DOHH2 (cell line): ENCODE data around the gene PCP4L1.
"Not testable (repeated sequence)": the region's sequence is repeated elsewhere in the genome, so short reads cannot be mapped to it uniquely, and the experiment has no call there.

Source experiments
- H3F3A ChIP-seq: fragments of 200-600 bp; sonication (generic), shearing (Covaris generic); 2 replicates; pipeline ENCODE4 v1.6.0; 2016; ENCODE audit warnings: antibody characterized with exemption, mild to moderate bottlenecking; ENCODE audit not compliant: control insufficient read depth, insufficient read depth
- H3K27ac ChIP-seq: fragments of 200-600 bp; sonication (generic); 2 replicates; pipeline ENCODE4 v1.5.1; 2014; ENCODE audit warnings: low read depth, mild to moderate bottlenecking, low read length, moderate library complexity
- H3K27me3 ChIP-seq: fragments of 200-600 bp; sonication (generic); 2 replicates; pipeline ENCODE4 v1.6.1; 2014; ENCODE audit warnings: mild to moderate bottlenecking, low read length, mixed read lengths; ENCODE audit not compliant: control insufficient read depth
- H3K36me3 ChIP-seq: fragments of 200-600 bp; sonication (generic); 2 replicates; pipeline ENCODE4 v1.6.1; 2014; ENCODE audit warnings: mild to moderate bottlenecking, low read length, moderate library complexity, mixed read lengths; ENCODE audit not compliant: control insufficient read depth
- H3K4me1 ChIP-seq: fragments of 200-600 bp; sonication (generic); 2 replicates; pipeline ENCODE4 v1.6.1; 2014; ENCODE audit warnings: mild to moderate bottlenecking, low read length, mixed read lengths; ENCODE audit not compliant: control insufficient read depth
- H3K4me2 ChIP-seq: fragments of 200-600 bp; sonication (generic); 2 replicates; pipeline ENCODE4 v1.6.0; 2014; ENCODE audit warnings: mild to moderate bottlenecking, low read length, moderate library complexity
- H3K4me3 ChIP-seq: fragments of 200-600 bp; sonication (generic); 2 replicates; pipeline ENCODE4 v1.5.1; 2014; ENCODE audit warnings: mild to moderate bottlenecking, low read length, mixed read lengths
- H3K79me2 ChIP-seq: fragments of 200-600 bp; sonication (generic); 2 replicates; pipeline ENCODE4 v1.6.1; 2014; ENCODE audit warnings: mild to moderate bottlenecking, low read length, mixed read lengths; ENCODE audit not compliant: control insufficient read depth
- H3K9me2 ChIP-seq: fragments of 200-600 bp; sonication (generic); replicated peaks from 2 replicates; pipeline ENCODE4 v1.6.1; 2014; ENCODE audit warnings: mild to moderate bottlenecking, low read length, mixed read lengths; ENCODE audit not compliant: control insufficient read depth
- H3K9me3 ChIP-seq: fragments of 200-600 bp; sonication (generic); 2 replicates; pipeline ENCODE4 v1.6.1; 2014; ENCODE audit warnings: antibody characterized with exemption, low read length, mixed read lengths; ENCODE audit not compliant: control insufficient read depth, insufficient read depth
- H4K20me1 ChIP-seq: fragments of 200-600 bp; sonication (generic); 2 replicates; pipeline ENCODE4 v1.6.0; 2014; ENCODE audit warnings: low read depth, mild to moderate bottlenecking, antibody characterized with exemption, low read length, moderate library complexity; ENCODE audit not compliant: control insufficient read depth, insufficient read depth
- CTCF ChIP-seq: fragments of 200-600 bp; sonication (generic); IDR thresholded peaks from one replicate; pipeline ENCODE4 v1.5.1; 2014; ENCODE audit warnings: antibody characterized with exemption, mild to moderate bottlenecking, low read depth, low read length; ENCODE audit not compliant: poor library complexity, severe bottlenecking
- EZH2phosphoT487 ChIP-seq: fragments of 200-600 bp; sonication (generic); IDR thresholded peaks from 2 replicates; pipeline ENCODE4 v1.6.1; 2017; ENCODE audit warnings: borderline replicate concordance, mild to moderate bottlenecking, antibody characterized with exemption, low read length, moderate library complexity, mixed read lengths

Gene PCP4L1

GRCh38 chr1:161244888-161245287 is 13.7 kb upstream of the PCP4L1 start:
- Histone ChIP-seq H3K4me1 (peaks cover 7% of the 10 kb centered on the region; the same call in 1 of the 2 replicates), H3K4me2 (no peak overlapping the region), H3K9me2 (no peaks in the 10 kb centered on the region), H4K20me1 (no peaks in the 10 kb centered on the region), H3K79me2 (no peaks in the 10 kb centered on the region), H3K4me3 (no peak overlapping the region), H3K9me3 (no peaks in the 10 kb centered on the region), H3K27ac (no peak overlapping the region), H3F3A (no peaks in the 10 kb centered on the region), H3K27me3 (no peaks in the 10 kb centered on the region), H3K36me3 (no peaks in the 10 kb centered on the region)
- TF ChIP-seq CTCF = no peak
- no peak for TF ChIP-seq EZH2phosphoT487

GRCh38 chr1:161250100-161250499 is 8.4 kb upstream of the PCP4L1 start:
- not testable (repeated sequence) for H3K4me1 ChIP-seq, H3K4me2 ChIP-seq, H3K79me2 ChIP-seq, H3K27me3 ChIP-seq, H3K9me3 ChIP-seq, H3K4me3 ChIP-seq, H4K20me1 ChIP-seq, H3K36me3 ChIP-seq, H3F3A ChIP-seq, H3K9me2 ChIP-seq, H3K27ac ChIP-seq

GRCh38 chr1:161250829-161251228 is 7.7 kb upstream of the PCP4L1 start:
- H3K4me3 ChIP-seq = no peak overlapping the region
- H3K27me3 ChIP-seq = no peaks in the 10 kb centered on the region
- no peaks in the 10 kb centered on the region for H4K20me1 ChIP-seq
- H3K79me2 ChIP-seq = no peaks in the 10 kb centered on the region
- no peak overlapping the region for H3K4me2 ChIP-seq
- H3K4me1 ChIP-seq = no peaks in the 10 kb centered on the region
- no peak for TF ChIP-seq CTCF
- TF ChIP-seq EZH2phosphoT487 = no peak
- H3K27ac ChIP-seq = no peak overlapping the region
- H3K36me3 ChIP-seq = no peaks in the 10 kb centered on the region
- H3K9me3 ChIP-seq = no peaks in the 10 kb centered on the region
- H3F3A ChIP-seq = no peaks in the 10 kb centered on the region
- no peaks in the 10 kb centered on the region for H3K9me2 ChIP-seq

- Histone ChIP-seq H3K4me1 (no peaks in the 10 kb centered on the region), H3K27ac (no peak overlapping the region), H3K79me2 (no peaks in the 10 kb centered on the region), H3F3A (no peaks in the 10 kb centered on the region), H3K9me2 (no peaks in the 10 kb centered on the region), H3K4me3 (no peak overlapping the region), H3K9me3 (peaks cover under 1% of the 10 kb centered on the region; the same call in 1 of the 2 replicates), H3K36me3 (no peaks in the 10 kb centered on the region), H3K27me3 (no peaks in the 10 kb centered on the region), H3K4me2 (no peak overlapping the region), H4K20me1 (no peaks in the 10 kb centered on the region)
- no peak for TF ChIP-seq EZH2phosphoT487
- TF ChIP-seq CTCF = no peak
Measured at GRCh38 chr1:161251579-161251978, 7.0 kb upstream of the PCP4L1 start.

GRCh38 chr1:161255302-161255701 is 3.2 kb upstream of the PCP4L1 start:
- H3K4me2 ChIP-seq, H4K20me1 ChIP-seq, H3K36me3 ChIP-seq, H3K27ac ChIP-seq, H3K79me2 ChIP-seq, H3F3A ChIP-seq, H3K9me2 ChIP-seq, H3K4me3 ChIP-seq: not testable (repeated sequence)
- peaks cover 13% of the 10 kb centered on the region for H3K9me3 ChIP-seq
- peaks cover 25% of the 10 kb centered on the region for H3K27me3 ChIP-seq
- peaks cover 18% of the 10 kb centered on the region for H3K4me1 ChIP-seq

- Histone ChIP-seq H3K9me3 (peaks cover 13% of the 10 kb centered on the region), H3K27me3 (peaks cover 31% of the 10 kb centered on the region), H3K4me1 (peaks cover 25% of the 10 kb centered on the region)
- not testable (repeated sequence) for H4K20me1 ChIP-seq, H3K4me2 ChIP-seq, H3K9me2 ChIP-seq, H3K27ac ChIP-seq, H3K36me3 ChIP-seq, H3F3A ChIP-seq, H3K79me2 ChIP-seq, H3K4me3 ChIP-seq
Measured at GRCh38 chr1:161255955-161256520, 2.5 kb upstream of the PCP4L1 start.
